GM18526 (cell line): ENCODE data around the gene ZMYND8.

Source experiments
- POLR2A ChIP-seq: IDR thresholded peaks from 3 replicates; pipeline ENCODE4 v1.6.1; 2011; ENCODE audit not compliant: insufficient read length; ENCODE audit errors: extremely low read depth

The ZMYND8 gene

DNA sequence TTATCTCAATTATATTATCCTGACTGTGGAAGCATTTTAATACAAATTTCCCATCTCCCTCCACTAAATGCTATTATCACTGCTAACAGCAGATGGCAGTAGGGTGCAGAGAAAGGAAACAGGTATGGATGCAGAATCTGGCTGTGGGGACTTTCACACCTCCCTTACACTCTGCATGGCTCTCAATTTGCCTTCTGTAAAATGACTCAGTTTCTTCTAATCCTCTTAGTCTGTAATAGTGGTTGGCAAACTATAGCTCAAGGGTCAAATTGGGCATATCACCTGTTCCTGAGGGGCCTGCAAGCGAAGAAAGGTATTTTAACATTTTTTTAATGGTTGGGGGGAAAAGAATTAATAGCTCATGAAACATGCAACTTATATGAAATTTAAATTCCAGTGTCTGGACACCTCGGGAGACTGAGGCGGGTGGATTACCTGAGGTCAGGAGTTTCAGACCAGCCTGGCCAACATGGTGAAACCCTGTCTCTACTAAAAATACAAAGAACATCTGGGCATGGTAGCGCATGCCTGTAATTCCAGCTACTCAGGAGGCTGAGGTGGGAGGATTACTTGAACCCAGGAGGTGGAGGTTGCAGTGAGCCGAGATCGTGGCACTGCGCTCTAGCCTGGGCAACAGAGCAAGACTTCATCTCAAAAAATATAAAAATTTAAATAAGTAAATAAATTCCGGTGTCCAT lies 83.5 kb downstream of the ZMYND8 start:
- TF ChIP-seq POLR2A: no peak

DNA sequence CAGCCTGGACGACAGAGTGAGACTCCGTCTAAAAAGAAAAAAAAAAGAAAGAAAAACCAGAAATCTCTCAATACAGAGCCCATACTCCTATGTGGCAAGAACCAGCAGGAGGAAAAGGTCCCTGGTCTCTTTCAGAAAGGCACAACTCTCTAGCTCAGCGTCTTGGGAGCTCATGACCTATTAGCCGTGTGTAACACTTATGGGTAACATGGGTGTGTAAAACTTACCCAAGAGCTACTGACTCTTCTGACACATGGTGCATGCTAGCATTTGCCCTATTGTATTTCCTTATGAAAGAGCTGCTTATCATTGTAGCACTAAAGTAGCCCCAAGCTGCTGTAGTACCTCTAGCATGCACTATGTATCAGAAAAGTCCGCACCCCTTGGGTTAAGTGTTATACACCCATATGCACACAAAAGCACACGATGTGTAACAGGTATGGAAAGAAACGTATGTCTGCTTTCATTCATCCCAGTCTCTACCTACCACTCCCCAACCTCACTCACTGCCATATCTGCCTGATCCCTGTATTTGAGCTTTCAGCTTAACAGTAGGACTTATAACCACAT lies 85.4 kb downstream of the ZMYND8 start:
- no peak for TF ChIP-seq POLR2A

DNA sequence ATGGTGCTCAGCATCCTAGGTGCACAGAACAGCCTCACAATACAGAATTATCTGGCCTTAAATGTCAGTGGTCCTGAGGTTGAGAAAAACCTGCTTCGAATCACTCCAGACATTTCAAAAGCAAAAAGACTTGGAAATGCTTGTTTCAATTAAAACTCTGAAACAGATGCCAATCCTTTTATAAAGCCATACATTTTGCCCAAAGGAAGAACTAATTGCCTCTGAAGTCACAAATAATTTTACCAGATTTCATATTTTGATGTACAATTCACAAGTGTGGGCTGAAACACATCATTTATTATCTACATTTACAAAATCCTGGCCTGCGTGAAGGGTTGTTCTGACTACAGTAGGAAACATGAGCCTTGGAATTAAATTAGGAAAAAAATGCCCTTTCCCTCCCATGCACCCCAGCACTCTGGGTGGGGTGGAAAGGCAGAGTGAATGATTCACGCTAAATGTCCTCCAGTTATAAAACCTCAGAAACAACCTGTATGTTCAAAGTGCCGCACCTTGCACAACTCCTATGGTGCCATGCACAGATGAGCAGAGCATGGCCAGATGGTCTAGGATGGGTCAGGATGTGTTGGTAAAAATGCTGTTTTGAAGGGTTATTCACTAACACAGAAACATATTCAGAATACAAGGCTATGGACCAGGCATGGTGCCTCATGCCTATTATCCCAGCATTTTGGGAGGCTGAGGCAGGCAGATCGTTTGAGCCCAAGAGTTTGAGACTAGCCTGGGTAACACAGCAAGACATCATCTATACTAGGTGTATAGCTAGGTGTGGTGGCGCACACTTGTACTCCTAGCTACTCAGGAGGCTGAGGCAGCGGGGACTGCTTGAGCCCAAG lies 87.0 kb downstream of the ZMYND8 start:
- no peak for TF ChIP-seq POLR2A

DNA sequence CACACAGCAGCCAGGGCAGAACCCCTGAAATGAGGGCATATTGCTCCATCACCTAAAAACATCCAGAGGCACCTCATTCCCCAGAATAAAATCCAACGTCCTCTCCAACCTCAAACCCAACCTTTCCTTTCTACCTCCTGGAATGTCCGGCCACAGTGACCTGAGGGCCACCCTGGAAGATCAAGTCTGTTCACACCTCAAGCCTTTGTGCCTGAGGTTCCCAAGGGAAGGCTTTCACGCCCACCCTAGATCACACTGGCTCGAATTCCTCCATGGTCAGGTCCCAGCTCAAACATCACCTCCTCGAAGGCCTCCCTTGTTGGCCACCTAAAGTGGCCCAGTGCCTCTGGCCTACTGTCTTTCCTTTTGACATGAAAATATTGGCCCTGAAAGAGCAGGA lies 88.9 kb downstream of the ZMYND8 start:
- no peak for TF ChIP-seq POLR2A

DNA sequence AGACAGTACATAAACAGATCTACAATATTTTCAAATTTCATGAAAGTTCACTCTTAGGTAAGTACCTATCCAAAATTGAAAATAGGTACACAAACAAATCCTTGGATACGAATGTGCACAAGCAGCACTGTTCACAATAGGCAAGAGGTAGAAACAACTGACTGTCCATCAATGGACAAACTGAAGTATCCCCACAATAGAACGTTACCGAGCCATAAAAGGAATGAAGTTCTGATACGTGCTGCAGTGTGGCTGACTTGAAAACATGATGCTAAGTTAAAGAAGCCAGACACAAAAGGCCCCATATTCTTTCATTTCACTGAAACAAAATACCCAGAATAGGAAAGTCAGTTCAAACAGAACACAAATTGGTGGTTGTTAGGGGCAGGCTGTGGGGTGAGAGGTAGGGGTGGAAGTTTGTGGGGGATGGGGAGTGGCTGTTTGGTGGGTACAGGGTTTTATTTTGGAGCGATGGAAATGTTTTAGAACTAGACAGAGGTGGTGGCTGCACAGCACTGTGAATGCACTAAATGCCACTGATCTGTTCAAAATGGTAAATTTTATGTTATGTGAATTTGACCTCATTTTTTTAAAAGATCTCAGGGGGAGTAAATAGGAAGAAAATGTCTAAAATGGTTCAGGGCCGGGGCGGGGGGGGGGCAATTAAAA lies 89.5 kb downstream of the ZMYND8 start:
- no peak for TF ChIP-seq POLR2A

DNA sequence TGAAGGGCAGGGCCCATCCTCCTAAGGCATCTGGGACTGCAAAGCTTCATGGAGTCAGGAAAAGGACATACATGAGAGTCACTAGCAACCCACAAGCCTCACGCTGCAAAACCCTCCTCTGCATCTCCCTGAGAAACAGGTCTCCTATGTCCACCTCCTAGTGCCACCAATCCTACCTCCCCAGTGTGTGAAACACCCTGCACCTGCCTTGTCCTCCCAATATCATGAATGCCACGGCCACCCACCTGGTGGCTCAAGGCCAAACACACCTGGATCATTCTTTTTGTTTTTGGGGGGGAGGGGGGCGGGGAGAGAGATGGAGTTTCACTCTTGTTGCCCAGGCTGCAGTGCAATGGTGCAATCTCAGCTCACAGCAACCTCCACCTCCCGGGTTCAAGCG lies 90.5 kb downstream of the ZMYND8 start:
- no peak for TF ChIP-seq POLR2A

DNA sequence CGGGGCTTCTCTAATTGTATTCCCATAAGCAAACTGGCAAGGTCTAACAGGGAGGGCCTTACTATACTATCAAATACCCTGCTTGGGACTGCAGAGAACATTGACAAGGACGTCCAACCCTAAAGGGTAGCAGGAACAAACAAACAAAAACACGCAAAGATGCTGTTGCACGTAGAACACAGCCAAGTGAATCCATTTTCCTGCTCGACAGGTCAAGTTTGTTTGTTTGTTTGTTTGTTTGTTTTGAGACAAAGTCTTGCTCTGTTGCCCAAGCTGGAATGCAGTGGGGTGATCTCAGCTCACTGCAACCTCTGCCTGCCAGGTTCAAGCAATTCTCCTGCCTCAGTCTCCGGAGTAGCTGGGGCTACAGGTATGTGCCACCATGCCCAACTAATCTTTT lies 91.3 kb downstream of the ZMYND8 start:
- no peak for TF ChIP-seq POLR2A

DNA sequence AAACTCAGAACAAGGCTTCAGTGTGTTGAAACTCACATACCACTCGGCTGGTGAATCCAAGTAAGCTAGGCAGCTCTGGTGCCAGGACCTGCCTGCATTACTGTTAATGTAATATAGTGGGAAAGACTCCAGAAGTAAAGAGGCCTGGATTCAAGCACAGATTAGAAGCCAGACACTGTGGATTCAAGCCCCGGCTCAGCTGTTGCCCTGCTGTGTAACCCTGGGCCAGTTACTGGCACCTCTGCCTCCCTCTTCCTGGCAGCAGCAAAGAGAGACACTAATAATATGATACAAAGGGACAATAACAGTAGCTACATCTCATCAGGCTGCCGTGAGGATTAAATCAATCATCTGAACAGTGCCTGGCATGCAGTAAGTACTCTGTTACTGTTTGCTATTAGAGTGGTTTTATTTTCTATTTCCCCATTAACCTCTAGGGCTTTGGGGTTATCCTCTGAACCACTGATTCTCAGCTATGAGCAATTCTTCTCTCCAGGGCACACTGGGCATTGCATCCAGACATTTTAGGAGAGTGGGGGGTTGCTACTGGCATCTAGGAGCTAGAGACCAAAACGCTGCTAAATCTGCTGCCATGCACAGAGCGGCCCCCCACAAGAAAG lies 92.9 kb downstream of the ZMYND8 start:
- TF ChIP-seq POLR2A: no peak

DNA sequence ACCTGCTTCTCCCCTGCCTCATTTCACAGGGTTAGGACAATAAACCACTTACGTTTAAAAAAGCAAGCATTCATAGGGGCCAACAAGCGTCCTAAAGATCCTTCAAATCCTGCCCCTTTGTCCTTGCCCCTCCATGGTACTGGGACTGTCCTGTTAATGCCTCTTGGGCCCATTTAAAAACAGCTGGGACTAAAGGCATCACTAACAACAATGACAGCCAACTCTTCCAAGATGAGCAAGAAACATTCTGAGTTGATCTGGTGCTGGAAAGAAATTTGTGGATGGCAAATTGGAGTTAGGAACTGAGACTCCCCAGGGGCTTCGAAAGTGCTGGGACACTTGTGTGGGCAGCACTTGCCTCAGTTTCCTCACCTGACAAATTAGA lies 93.4 kb downstream of the ZMYND8 start:
- TF ChIP-seq POLR2A: peak; percentile 2

DNA sequence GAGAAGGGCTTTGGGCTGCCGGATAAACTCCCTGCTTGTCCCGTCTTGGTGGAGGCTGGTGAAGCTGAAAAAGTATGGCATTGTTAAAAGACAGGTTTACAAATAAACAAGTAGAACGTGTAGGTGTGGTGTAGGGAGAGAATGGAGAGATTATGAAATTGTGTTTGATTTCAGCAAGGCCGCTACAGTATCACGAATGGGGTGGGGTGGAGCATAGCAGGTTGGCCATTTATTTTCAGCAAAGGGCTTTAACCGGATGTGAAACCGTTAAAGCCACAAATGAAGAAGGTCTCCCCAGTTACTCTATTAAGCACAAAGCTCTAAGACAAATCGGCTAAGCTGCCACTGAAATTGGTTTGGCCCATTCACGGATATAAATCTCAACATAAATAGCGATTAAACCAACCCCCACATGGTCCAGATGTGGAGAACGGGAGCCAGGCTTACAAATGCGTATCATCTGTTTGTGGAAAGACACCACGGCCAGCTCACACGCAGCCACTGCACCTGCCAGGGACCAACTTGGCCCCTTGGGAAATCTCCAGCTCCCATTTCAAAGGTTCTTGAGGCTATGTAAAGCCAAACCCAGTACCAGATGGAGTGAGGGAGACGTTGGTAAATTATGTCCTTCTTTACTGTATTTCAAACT lies 94.0 kb downstream of the ZMYND8 start:
- peak; percentile 17 for TF ChIP-seq POLR2A

DNA sequence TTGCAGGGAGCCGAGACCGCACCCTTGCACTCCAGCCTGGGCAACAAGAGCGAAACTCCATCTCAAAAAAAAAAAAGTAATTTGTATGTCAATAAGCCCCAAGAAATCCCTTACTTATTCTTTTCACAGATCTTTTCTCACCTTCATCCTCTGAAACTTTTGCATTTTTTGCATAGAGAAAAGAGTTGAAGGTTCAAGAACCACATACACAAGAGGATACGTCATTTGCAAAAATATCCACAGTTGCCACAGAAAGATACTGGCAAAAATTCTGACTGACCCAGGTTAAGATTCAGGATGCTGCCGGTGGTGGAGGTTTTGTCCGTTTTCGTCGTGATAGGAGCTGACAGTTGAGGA lies 94.5 kb downstream of the ZMYND8 start:
- no peak for TF ChIP-seq POLR2A

DNA sequence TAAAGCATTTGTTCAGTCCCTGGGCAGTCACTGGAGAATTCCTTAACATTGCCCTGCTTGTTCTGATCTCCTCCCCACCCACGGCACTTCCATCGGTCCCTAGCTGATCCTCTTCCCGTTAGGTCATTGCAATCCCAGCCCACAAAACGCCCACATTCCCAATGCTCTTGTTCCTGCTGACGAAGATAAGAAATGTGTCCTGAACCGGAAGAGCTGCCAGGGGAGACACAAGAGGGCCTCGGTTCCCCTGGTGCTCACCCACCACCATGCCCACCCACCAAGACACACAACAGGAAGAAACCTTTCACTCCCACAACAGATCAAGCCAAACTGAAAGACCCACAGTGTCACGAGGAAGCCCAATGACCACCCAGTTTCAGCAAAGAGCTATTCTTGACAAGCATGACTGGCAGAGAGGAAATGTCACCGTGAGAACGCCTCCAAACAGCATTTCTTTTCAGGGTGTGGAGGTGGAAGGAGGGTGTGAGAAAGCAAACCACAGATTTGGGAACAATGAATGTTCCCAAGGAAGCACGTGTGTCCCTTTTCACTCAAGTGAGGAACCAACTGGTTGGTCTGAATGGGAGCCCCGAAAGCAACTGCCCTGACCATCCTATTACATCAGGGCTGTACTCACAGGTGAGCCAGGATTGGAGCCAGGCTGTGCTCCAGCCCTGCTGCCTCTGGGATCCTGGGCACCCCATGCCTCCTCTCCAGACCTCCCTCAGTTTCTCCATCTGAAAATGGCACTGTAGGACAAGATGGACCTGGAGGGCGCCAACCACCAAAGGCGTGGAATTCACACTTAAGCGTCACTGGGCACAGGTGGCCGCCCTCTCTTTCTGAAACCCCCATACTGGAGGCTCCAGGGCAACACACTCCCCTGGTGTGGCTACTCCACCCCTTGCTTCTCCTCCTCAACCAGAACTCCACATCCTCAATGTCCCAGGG lies 97.5 kb downstream of the ZMYND8 start:
- peak; percentile 15 for TF ChIP-seq POLR2A

DNA sequence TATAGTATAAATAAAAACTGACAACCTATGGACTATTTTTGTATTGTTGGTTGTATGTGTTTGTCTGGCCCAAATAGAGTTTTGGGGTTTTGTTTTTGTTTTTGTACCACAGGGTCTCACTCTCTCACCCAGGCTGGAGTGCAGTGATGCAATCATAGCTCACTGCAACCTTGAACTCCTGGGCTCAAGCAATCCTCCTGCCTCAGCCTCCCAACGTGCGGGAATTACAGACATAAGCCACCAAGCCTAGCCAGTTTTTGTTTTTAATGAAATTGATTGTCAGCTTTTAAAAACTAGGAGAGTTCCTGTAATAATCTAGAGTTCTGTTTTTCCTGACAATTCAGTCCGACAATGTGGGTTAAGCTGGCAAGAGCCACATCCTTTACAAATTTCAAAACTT lies 98.7 kb downstream of the ZMYND8 start:
- TF ChIP-seq POLR2A: no peak

DNA sequence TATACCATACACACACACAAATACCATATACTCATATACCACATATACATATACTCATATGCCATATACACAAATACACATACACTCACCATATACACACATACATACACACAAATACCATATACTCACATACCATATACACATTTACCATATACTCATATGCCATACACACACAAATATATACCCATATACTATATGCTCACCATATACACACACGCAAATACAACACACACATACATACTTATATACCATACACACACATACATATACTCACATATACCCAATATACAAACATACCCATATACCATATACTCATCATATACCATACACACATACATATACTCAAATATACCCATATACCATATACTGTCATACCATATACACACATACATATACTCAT lies 99.2 kb downstream of the ZMYND8 start:
- TF ChIP-seq POLR2A: no peak
